Measurements from ENCODE around the gene S100P.

S100P gene

DNA sequence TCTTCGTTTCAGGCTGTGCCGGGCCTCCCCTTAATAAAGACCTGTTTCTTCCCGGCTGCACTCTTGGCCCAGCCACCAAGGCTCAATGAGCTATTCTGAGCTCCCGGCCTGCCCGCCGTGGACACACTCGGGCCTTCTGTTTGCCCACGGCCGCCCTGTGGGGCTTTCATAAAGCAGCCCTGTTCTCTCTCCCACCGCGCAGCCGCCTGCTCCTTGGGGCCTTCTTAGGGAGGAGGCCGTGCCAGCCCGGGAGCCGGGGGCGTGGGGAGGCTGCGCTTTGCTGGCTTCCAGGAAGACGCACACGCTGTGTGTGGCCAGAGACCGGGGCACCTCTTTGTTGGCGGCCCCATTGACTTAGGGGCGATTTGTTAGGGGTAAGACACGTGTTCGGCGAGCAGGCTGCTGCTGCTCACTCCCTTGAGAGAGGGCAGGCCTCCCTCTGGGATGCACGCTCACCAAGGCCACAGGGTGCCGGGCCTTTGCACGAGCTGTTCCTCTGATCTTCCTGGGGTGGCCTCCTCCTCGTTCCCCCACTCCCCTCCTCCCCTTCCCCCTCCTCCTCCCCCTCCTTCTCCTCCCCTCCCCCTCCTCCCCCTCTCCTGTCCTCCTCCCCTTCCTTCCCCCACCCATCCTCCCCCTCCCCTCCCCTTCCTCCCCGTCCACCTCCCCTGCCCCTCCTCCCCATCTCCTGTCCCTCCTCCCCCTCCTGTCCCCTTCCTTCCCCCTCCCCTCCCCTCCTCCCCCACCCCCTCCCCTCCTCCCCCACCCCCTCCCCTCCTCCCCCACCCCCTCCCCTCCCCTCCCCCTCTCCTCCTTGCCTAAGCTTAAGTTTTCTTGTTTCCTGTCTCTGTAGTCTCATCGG lies 33.6 kb downstream of the S100P start:
- DNase-seq = no peak

GRCh38 chr4:6727943-6728250 lies 34.2 kb downstream of the S100P start:
- DNase-seq = no peak

GRCh38 chr4:6728320-6729029 lies 34.8 kb downstream of the S100P start:
- DNase-seq = no peak

DNA sequence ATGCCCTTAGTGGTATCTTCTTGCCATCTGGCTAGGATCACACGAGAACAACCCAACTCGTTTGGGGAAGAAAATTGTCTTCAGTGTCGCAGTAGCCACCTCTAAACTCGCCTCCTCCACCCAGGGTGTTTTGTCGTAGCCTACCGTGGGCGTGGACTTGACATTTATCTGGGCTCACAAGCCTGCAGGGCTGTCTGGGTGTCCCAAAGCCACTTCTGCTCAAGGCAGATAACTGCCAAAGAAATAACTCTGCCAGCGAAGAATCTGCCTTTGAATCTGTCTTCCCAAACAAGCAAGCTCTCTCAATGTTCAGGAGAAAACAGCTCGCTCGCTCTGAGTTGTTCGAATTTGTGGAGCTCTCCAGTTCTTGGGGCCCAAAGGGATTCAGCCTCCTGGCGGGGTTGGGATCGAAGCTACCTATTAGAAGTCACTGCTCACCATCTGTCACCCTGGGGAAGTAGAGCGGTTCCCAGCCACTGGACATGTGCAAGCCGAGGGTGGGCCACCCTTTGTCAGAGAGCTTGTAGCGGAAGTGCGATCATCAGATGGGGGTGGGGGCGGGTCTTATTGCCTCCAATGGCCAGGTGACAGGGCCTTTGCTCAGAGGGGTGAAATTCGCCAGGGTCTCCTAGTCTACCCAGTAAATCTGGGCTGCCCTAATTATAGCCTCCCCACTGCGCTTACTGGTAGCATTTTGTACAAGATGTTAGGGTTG lies 37.1 kb downstream of the S100P start:
- no peak for DNase-seq

DNA sequence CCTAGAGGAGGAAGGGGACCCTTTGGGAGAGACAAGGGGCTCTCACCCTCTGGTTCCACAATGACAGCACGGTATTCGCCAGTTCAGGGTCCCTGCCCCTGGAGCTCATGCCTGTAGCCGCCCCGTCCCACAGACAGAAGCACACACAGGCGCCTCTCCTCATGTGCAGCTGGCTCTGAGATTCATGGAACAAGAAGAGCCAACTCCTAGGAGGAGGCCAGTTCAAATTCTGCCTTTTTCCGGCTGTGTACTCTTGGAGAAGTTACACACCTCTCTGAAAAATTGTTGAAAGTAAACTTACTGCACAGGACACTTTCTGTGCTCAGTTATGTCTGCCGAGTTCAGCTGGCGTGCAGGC lies 37.6 kb downstream of the S100P start:
- no peak for DNase-seq

DNA sequence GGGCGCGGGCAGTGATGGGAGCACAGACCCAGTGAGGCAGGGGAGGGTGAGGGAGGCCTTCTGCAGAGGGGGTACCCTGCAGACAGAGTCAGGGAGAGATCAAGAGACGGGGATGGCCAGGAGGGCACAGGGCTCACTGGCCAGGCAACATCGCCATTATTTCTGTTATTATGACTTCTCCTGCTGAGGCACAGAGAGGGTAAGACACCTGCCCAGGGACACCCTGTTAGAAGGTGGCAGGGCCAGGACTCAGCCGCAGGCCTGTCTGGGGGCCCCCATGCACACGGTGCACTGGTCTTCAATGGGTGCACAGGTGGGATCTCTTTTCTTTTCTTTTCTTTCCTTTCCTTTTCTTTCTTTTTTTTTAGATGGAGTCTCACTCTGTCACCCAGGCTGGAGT lies 38.1 kb downstream of the S100P start:
- no peak for DNase-seq

DNA sequence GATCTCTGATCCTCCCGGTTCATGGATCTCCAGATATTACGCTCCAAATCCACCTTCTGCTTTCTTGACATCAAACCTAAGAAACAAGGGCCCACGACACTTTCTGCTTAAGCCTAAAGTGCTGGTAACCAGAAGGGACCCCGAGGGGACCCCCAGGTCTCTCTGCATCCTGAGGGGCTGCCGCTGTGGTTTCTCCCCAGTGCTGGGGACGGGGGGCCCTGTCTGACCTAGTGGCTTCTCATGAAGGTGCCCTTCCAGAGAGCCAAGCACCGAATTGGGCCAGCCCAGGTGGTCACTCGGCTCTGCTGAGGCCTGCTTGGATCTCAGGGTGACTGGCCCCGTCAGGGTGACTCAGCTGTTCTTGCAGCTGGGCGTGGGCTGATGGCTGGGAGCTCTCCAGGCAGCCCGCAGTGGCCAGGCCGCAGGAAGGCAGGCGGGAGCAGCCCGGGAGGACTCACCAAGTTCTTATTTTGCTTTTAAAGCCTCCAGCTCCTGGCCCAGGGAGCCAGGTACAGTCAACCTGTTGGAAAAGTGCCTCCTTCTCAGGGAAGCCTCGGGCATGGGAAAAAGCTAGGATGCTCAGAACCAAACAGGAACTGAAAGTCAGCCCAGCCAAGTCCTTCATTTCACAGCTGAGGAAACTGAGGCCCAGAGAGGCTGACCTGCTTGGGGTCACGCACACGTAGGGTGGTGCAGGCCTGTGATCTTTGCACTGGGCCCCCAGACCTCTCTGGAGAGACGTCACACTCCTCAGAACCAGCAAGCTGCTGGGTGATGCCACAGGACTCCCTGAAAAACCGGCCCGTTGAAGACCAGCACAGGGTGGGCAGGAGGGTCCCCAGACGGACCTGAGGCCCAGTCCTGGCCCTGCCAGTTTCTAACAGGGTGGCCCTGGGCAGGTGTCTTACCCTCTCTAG lies 39.0 kb downstream of the S100P start:
- no peak for DNase-seq

DNA sequence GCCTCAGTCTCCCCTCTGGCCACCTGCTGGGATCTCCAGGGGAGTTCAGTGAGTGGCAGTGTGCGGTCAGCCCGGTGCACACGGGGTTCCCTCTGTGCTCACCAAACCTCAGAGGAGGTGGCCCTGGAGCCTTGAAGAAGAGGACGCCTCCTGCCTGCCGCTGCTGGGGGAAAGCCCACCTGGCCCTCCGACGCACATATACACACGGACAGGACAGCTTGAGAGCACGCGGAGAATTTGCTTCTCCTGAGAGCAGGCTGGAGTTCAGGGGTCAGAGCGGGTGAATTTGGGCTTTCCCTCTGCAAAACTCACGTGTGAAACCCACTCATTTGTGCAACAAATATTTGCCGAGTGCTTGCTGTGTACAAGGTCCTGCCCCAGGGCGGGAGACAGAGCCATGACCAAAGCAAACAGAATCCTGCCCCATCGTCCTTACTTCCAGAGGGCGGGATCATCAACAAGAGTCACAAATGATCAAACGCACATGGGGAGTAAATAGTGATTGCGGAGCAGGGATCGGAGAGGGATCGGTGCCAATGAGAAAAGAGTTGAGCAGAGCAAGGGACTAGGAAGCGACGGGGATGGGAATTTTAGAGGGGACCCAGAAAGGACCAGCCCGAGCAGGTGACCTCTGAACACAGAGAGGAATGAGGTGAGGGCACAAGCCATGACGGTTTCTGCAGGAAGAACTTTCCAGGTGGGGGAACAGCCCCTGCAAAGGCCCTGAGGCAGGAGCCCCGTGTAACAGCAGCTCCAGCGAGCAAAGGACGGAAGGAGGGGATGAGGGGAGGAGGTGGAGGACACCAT lies 39.9 kb downstream of the S100P start:
- DNase-seq = no peak

GRCh38 chr4:6734165-6734786 lies 40.6 kb downstream of the S100P start:
- DNase-seq = no peak

DNA sequence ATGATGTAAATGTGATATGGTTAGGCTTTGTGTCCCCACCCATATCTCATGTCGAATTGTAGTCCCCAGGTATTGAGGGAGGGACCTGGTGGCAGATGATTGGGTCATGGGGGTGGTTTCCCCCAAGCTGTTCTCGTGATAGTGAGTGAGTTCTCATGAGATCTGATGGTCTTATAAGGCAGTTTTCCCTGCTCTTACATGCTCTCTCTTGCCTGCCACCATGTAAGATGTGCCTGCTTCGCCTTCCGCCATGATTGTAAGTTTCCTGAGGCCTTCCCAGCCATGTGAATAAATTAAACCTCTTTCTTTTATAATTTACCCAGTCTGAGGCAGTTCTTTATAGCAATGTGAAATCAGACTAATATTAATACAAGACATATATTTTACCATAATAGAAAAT lies 46.2 kb downstream of the S100P start:
- DNase-seq = no peak

DNA sequence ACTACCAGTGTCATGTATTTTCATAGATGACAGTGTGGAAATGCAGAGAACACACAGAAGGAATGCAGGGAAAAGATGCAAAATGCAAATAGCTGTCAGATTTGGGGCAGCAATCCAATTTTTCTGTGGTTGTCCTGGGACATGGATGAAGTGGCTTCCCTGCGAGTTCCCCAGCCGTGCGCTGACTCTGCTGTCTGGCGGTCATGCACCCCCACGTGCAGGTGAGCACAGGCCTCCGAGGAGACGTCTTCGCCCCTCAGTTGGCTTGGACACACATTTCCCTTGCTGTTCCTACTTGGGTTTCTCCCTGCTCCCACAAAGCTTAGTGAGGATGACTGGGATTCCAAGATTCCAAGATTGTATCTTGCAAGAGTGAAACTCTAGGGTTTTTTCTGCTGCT lies 46.7 kb downstream of the S100P start:
- no peak for DNase-seq

GRCh38 chr4:6742507-6742906 lies 48.8 kb downstream of the S100P start:
- DNase-seq = no peak

- DNase-seq = no peak
These were observed 49.3 kb downstream of the S100P start for GRCh38 chr4:6742989-6743388.
